HG03439 (cell line): Measurements from ENCODE around the gene AK8.

Source experiments
- ATAC-seq: cut with Tn5 transposase; IDR thresholded peaks from one replicate; pipeline ENCODE4 v1.9.1; 2021; ENCODE audit warnings: mild to moderate bottlenecking, moderate library complexity; ENCODE audit not compliant: unreplicated experiment

The AK8 gene

GRCh38 chr9:132826621-132827365, 51.3 kb downstream of the AK8 start:
- ATAC-seq: no peak

GRCh38 chr9:132826131-132826530, 52.0 kb downstream of the AK8 start:
- no peak for ATAC-seq

- no peak for ATAC-seq
These were observed 52.7 kb downstream of the AK8 start for GRCh38 chr9:132825430-132825829.

DNA sequence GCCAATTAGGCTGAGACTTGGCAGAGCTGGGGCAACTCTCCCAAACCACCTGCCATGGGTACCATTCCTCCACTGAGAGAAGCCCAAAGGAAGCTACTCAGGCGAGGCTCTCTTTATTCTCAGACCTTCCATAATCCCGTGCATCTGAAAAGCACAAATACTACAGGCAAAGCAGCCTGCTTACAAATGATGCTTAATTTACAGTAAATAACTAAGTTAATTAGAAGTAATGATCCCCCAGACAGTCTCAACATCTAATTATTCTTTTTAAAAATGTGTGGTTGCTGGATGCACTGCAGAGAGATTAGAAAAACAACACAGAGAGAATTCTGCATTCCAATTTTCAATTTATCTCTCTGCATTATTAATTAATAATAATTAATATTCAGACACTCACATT, 53.1 kb downstream of the AK8 start:
- ATAC-seq: no peak

GRCh38 chr9:132824151-132824550, 53.9 kb downstream of the AK8 start:
- no peak for ATAC-seq

DNA sequence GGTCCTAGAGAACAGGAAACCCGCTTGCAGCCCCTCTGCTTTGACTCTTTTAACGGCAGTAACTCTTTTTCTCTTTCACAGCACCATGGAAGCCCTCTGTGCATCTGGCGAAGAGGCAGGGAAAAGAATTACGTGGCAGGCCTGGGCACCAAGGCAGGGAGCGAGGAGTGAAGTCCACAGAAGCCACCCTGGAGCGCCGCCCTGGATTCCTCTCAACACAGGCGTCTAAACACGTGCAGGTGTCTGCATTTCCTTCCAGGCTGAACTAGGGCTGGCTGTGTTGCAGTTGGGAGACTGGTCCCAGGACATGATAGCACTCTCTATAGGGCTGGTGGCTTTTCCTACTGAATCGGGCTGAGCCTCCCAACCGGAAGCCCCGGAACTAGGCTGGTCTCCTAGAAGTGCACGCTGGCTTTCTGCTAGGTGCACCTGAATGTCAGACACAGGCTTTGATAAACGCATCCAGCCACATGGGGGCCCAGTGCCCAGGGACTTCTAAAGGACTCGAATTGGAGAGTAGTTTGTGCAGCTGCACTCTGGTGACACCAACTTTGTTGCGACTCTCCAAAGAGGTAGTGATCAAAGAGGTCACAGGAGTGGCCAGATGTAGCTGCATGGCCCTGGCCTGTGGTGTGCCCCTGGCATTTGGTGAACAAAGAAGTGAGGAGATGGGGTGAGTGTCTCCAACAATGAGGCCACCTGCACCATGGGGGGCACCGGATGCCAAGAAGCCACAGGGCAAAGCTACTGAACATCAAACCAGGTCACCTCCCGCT, 54.5 kb downstream of the AK8 start:
- ATAC-seq: no peak

DNA sequence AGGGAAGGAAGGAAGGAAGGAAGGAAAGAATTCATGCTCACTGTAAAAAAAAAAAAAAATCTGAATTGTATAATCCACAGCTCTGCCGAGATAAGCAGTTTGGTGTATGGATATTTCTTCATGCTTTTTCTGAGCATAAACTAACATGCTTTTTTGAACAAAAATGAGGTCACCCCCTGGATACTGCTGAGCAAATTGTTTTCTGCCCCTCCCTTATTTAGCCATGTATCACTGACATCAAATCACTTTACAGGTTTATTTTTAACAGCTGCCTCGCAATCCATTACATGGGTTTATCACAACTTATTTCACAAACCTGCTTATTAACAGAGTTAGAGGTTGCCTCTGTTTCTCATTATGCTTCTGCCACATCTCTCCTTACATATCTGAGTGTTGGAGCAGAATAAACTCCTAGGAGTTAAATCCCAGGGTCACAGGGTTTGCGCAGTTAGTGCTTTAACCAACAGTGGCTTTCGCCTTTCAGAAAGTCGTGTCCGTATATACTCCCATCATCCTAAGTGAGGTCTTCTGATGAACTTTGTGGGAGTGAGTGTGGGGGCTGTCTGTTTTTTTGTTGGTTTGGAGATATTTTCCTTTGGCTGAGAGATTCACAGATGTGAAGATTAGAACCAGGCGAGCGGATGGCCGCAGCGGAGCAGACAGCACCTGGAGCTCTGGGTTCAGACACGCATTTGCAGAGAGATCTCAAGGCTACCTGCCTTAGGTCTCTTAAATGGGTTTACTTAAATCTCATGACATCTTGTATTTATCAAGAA, 57.7 kb downstream of the AK8 start:
- no peak for ATAC-seq

DNA sequence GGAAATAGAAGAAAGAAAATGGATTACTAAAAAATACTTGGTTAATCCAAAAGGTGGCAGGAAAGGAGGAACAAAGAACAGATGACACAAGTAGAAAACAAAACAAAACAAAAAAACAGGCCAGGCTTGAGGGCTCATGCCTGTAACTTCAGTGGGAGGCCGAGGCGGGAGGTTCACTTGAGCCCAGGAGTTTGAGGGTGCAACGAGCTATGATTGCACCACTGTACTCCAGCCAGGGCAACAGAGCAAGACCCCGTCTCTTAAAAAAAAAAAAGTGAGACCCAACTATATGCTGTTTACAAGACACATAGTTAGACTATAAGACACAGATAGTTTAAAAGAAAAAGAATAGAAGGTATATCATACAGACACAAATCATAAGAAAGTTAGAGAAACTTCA, 59.5 kb downstream of the AK8 start:
- no peak for ATAC-seq

- ATAC-seq: no peak
These were observed 63.1 kb downstream of the AK8 start for GRCh38 chr9:132814937-132815336.

GRCh38 chr9:132813115-132813771, 64.8 kb downstream of the AK8 start:
- no peak for ATAC-seq

DNA sequence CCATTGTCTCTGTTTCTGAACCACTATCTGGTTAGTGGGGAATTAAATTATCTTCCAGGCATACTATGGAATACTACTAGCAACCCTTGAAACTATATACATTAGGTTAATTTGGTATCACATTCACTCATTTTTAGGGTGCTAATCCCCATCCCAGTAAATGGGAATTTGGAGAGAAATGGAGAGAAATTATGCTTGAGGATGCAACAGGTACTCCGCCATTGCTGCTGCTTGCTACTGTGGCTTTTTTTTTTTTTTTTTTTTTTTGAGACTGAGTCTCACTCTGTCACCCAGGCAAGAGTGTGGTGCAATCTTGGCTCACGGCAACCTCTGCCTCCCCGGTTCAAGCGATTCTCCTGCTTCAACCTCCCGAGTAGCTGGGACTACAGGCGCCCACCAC, 66.1 kb downstream of the AK8 start:
- ATAC-seq: no peak

GRCh38 chr9:132810314-132810713, 67.8 kb downstream of the AK8 start:
- ATAC-seq: no peak

GRCh38 chr9:132809677-132810271, 68.3 kb downstream of the AK8 start:
- no peak for ATAC-seq

GRCh38 chr9:132808645-132809044, 69.4 kb downstream of the AK8 start:
- ATAC-seq: no peak

- ATAC-seq: no peak
These were observed 71.2 kb downstream of the AK8 start for GRCh38 chr9:132806723-132807421.

DNA sequence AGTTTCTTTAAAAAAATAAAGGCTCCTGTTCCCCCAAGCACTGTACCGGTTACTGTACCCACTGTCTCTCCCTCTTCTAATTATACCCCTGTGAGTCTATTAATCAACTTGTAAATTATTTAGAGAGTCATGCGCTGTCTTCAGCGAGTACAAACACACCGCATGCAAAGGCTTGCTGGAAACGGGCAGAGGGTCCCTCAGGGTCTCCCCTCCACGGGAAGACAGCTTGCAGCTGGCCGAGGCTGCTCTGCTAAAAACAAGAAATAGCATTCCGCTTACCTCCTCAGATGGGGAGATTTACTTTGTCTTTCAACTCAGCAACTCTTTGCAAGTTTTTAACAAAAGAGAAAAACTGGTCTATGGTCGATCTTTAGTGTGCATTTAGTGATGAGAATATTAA, 71.8 kb downstream of the AK8 start:
- ATAC-seq: no peak

- ATAC-seq: no peak
These were observed 73.3 kb downstream of the AK8 start for GRCh38 chr9:132804576-132805295.

- ATAC-seq: no peak
These were observed 75.8 kb downstream of the AK8 start for GRCh38 chr9:132802121-132802795.

GRCh38 chr9:132801659-132802058, 76.4 kb downstream of the AK8 start:
- no peak for ATAC-seq
